Uterus (tissue), 4 donors: ENCODE measurements around the gene MYH7. TPM values are rescaled to one million over a fixed set of nuclear protein-coding genes. Genes with fewer than 3 reads are reported as not detected.

Experiments
- DNase-seq, 2 donors: peaks; one replicate each; pipeline ENCODE4 v3.0.0-alpha.2; 2019 to 2020
- H3K27ac ChIP-seq, 2 donors: fragments of 200-600 bp; sonication (generic); 1 replicate in 1 of 2; 2 replicates in 1 of 2; pipeline ENCODE4 v1.5.1; 2016 to 2018
- H3K27me3 ChIP-seq, 2 donors: fragments of 200-600 bp; sonication (generic); one replicate each; pipeline ENCODE4 v1.5.1; 2018 to 2019; ENCODE audit warnings: control low read depth in 1 of 2
- H3K36me3 ChIP-seq, 2 donors: fragments of 200-600 bp; sonication (generic); one replicate each; pipeline ENCODE4 v1.5.1; 2019; ENCODE audit warnings: control low read depth in 1 of 2
- H3K4me1 ChIP-seq, 2 donors: fragments of 200-600 bp; sonication (generic); one replicate each; pipeline ENCODE4 v1.5.1; 2018 to 2019; ENCODE audit warnings: control low read depth in 1 of 2
- H3K4me3 ChIP-seq, 2 donors: fragments of 200-600 bp; sonication (generic); 1 replicate in 1 of 2; 2 replicates in 1 of 2; pipeline ENCODE4 v1.5.1; 2018 to 2019; ENCODE audit warnings: mild to moderate bottlenecking in 1 of 2
- H3K9me3 ChIP-seq, 2 donors: fragments of 200-600 bp; sonication (generic); one replicate each; pipeline ENCODE4 v1.5.1; 2019; ENCODE audit warnings: control low read depth in 1 of 2
- CTCF ChIP-seq, 4 experiments: fragments of 200-600 bp in 2 of 4; fragments of 450-650 bp in 2 of 4; sonication (generic) in 2 of 4; IDR thresholded peaks; one replicate each; pipeline ENCODE4 v1.5.1; 2016 to 2019; ENCODE audit warnings: antibody characterized with exemption in 4 of 4, mild to moderate bottlenecking in 2 of 4, moderate library complexity in 1 of 4
- POLR2A ChIP-seq, 2 donors: fragments of 450-650 bp; IDR thresholded peaks; one replicate each; pipeline ENCODE4 v1.6.1; 2016; ENCODE audit warnings: antibody characterized with exemption in 2 of 2, mild to moderate bottlenecking in 1 of 2, moderate library complexity in 1 of 2
- intact Hi-C: fragments of 100-400 bp; cut with DNase I; formaldehyde crosslinking; loops from one replicate; pipeline ENCODE4 v1.15.1; 2023; ENCODE audit warnings: low total_unique reads
- microRNA counts, 2 donors: library from miRNA; unstranded; fragments of <30 nt; microRNA quantifications; one replicate each; lab custom pipeline; 2016 to 2017
- microRNA-seq: library from miRNA; unstranded; fragments of <30 nt; microRNA quantifications from one replicate; pipeline ENCODE4, GENCODE V29; 2016; ENCODE audit warnings: borderline microRNAs expressed, borderline replicate concordance
- small RNA-seq: library from RNA; depleted of rRNA; stranded (forward); fragments of <200 nt; gene quantifications from one replicate; pipeline ENCODE3, GENCODE V24; 2016
- total RNA-seq, 4 donors: library from RNA; depleted of rRNA in 3 of 4; stranded (reverse); fragments of >200 nt in 3 of 4; gene quantifications; one replicate each; pipeline versions ENCODE4 v1.1.0 to v1.2.4, GENCODE V29; 2014 to 2023
- donor health status: DM: yes; HTN: yes; CAD: no.

The MYH7 gene
- total RNA-seq, 4 donors from 2014 or later, result 1.6 TPM; not detected in 3

GRCh38 chr14:23364164-23365035 is 71.1 kb downstream of the MYH7 start:
- DNase-seq, result peak; percentile 52 to 54
- peaks cover 0 to 7% of the 10 kb centered on the region in 2 donors for H3K4me1 ChIP-seq
- intact Hi-C loops, result no loop called here

More at GRCh38 chr14:23364164-23365035, 71.1 kb downstream of the MYH7 start:
- H3K9me3 ChIP-seq, result no peaks in the 10 kb centered on the region
- H3K36me3 ChIP-seq, result no peaks in the 10 kb centered on the region
- TF ChIP-seq CTCF (IDR thresholded peaks at IDR 0.05), result no peak
- no peak for TF ChIP-seq POLR2A (IDR thresholded peaks at IDR 0.05)
- no peaks in the 10 kb centered on the region for H3K27me3 ChIP-seq
- peak overlapping the region; percentile 60 to 68 for H3K4me3 ChIP-seq
- peak overlapping the region; percentile 97 to 98 for H3K27ac ChIP-seq

MicroRNA genes within 50 kb of the gene (microRNA counts, 767-probe panel; counts per million panel counts)
- 0 to 1,464 counts per million in 2 donors for microRNA hsa-miR-208a (lab: Ali Mortazavi, UCI)
- 0 counts per million in 2 donors for microRNA hsa-miR-208b (lab: Ali Mortazavi, UCI)

Small RNAs within 50 kb of the gene (microRNA-seq; reads per million reads assigned to microRNA genes)
- gene MIR208A (2.5 reads per million), gene MIR208B (15.7 reads per million, percentile 27 among the genes with 10 or more reads in this experiment)

Small RNAs within 50 kb of the gene (small RNA-seq; reads per million reads assigned to genes)
- gene MIR208A (not detected), gene MIR208B (not detected)

Other genes starting within 250 kb of the MYH7 start
- not detected for gene RNF212B, start 197.7 kb downstream of the MYH7 start, total RNA-seq
- gene HOMEZ, start 149.5 kb downstream of the MYH7 start, total RNA-seq, result 10 to 100 TPM in 2 of 4 donors, 1 to 10 TPM in 2; 5.1 to 26.2 (median 11.4) TPM
- gene PPP1R3E, start 132.8 kb downstream of the MYH7 start, total RNA-seq, result 10 to 100 TPM in 1 of 4 donors, 1 to 10 TPM in 2, under 1 TPM in 1; 0.88 to 23.5 (median 6.5) TPM
- gene BCL2L2, start 128.8 kb downstream of the MYH7 start, total RNA-seq, result 10 to 100 TPM; 16.7 to 57.6 (median 21.4) TPM
- 100 to 1,000 TPM in 1 of 4 donors, 10 to 100 TPM in 2, 1 to 10 TPM in 1; 8.5 to 174 (median 49.4) TPM for gene PABPN1, start 114.2 kb downstream of the MYH7 start, total RNA-seq
- gene SLC22A17, start 82.8 kb downstream of the MYH7 start, total RNA-seq, result 10 to 100 TPM; 30.6 to 49.4 (median 41.7) TPM
- gene EFS, start 70.5 kb downstream of the MYH7 start, total RNA-seq, result 10 to 100 TPM in 3 of 4 donors, 1 to 10 TPM in 1; 4.1 to 42.4 (median 21.7) TPM
- gene IL25, start 62.9 kb downstream of the MYH7 start, total RNA-seq, result not detected
- gene CMTM5, start 58.6 kb downstream of the MYH7 start, total RNA-seq, result 10 to 100 TPM in 1 of 4 donors, 1 to 10 TPM in 2, not detected in 1; 1.3 to 14.9 (median 6.5) TPM
- gene MYH6, start 27.4 kb downstream of the MYH7 start, total RNA-seq, result under 1 TPM in 1 of 4 donors, not detected in 3; 0.07 TPM
- gene NGDN, start 34.0 kb upstream of the MYH7 start, total RNA-seq, result 10 to 100 TPM; 14.3 to 53.5 (median 38.9) TPM
- 1 to 10 TPM in 1 of 4 donors, under 1 TPM in 1, not detected in 2; 0.35 to 1.7 TPM for gene ZFHX2, start 116.1 kb upstream of the MYH7 start, total RNA-seq
- gene THTPA, start 120.6 kb upstream of the MYH7 start, total RNA-seq, result 10 to 100 TPM in 3 of 4 donors, 1 to 10 TPM in 1; 6.4 to 16.8 (median 15.2) TPM
- 10 to 100 TPM; 38.9 to 98.8 (median 68.8) TPM for gene AP1G2, start 132.1 kb upstream of the MYH7 start, total RNA-seq
- gene JPH4, start 143.1 kb upstream of the MYH7 start, total RNA-seq, result 10 to 100 TPM in 2 of 4 donors, 1 to 10 TPM in 2; 2.4 to 49.2 (median 19.9) TPM
- under 1 TPM in 2 of 4 donors, not detected in 2; 0.28 to 0.37 TPM for gene DHRS2, start 200.7 kb upstream of the MYH7 start, total RNA-seq